HG03432 (cell line): Measurements from ENCODE around the gene ZNF385B.
"Not testable (repeated sequence)": the region's sequence is repeated elsewhere in the genome, so short reads cannot be mapped to it uniquely, and the experiment has no call there.

Experiments
- ATAC-seq: cut with Tn5 transposase; IDR thresholded peaks from one replicate; pipeline ENCODE4 v1.9.1; 2021; ENCODE audit warnings: mild to moderate bottlenecking, moderate library complexity; ENCODE audit not compliant: unreplicated experiment

The ZNF385B gene

GRCh38 chr2:179642462-179642861 is 218.9 kb downstream of the ZNF385B start:
- ATAC-seq = no peak

- no peak for ATAC-seq
These were observed 224.4 kb downstream of the ZNF385B start for GRCh38 chr2:179636995-179637394.

- ATAC-seq = no peak
These were observed 225.1 kb downstream of the ZNF385B start for GRCh38 chr2:179636100-179636980.

GRCh38 chr2:179631769-179632385 is 229.5 kb downstream of the ZNF385B start:
- not testable (repeated sequence) for ATAC-seq

GRCh38 chr2:179629776-179630175 is 231.6 kb downstream of the ZNF385B start:
- not testable (repeated sequence) for ATAC-seq

- ATAC-seq = no peak
These were observed 235.2 kb downstream of the ZNF385B start for GRCh38 chr2:179626261-179626660.

- no peak for ATAC-seq
These were observed 238.6 kb downstream of the ZNF385B start for GRCh38 chr2:179622635-179623300.

GRCh38 chr2:179622112-179622511 is 239.3 kb downstream of the ZNF385B start:
- no peak for ATAC-seq

- no peak for ATAC-seq
These were observed 241.4 kb downstream of the ZNF385B start for GRCh38 chr2:179619947-179620467.

- no peak for ATAC-seq
These were observed 247.3 kb downstream of the ZNF385B start for GRCh38 chr2:179614121-179614520.

GRCh38 chr2:179613701-179614100 is 247.7 kb downstream of the ZNF385B start:
- ATAC-seq = no peak

- no peak for ATAC-seq
These were observed 248.1 kb downstream of the ZNF385B start for GRCh38 chr2:179613299-179613651.

GRCh38 chr2:179612591-179613298 is 248.7 kb downstream of the ZNF385B start:
- no peak for ATAC-seq

- ATAC-seq = no peak
These were observed 249.3 kb downstream of the ZNF385B start for GRCh38 chr2:179612108-179612507.

- ATAC-seq = no peak
These were observed 255.3 kb downstream of the ZNF385B start for GRCh38 chr2:179606141-179606540.

GRCh38 chr2:179605341-179605740 is 256.1 kb downstream of the ZNF385B start:
- no peak for ATAC-seq

- ATAC-seq = no peak
These were observed 256.8 kb downstream of the ZNF385B start for GRCh38 chr2:179604598-179604997.

GRCh38 chr2:179602452-179602851 is 259.0 kb downstream of the ZNF385B start:
- no peak for ATAC-seq

GRCh38 chr2:179596018-179596417 is 265.4 kb downstream of the ZNF385B start:
- no peak for ATAC-seq

GRCh38 chr2:179595284-179595683 is 266.1 kb downstream of the ZNF385B start:
- ATAC-seq = no peak
